ENCODE measurements around the gene IL6ST.

The IL6ST gene

DNA sequence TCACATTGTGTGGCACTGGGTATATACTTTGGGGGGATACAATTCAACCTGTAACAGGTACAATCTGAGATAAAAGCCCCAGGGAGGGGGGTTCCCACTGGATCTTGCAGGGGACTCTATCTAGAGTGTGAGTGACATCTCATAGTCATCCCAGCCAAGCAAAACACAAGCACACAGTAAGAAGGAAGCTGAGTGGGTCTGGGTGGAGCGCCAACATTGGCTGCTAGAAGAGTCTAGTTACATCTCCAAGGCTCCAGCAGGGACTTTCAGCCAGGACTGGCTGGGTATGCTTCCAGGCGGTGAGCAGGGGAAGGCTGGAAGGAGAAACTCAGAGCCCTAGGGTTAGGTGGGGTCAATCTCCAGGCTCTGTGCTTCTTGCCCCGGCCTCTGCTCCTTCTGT lies 90.6 kb downstream of the IL6ST start (continued):
- TF ChIP-seq ZNF138 (tag by site-specific recombination; IDR thresholded peaks at IDR 0.05; ENCODE audit: borderline replicate concordance) (no peak), ZNF404 (tag by site-specific recombination; IDR thresholded peaks at IDR 0.05) (no peak), ZNF174 (tag by site-specific recombination; IDR thresholded peaks at IDR 0.05) (no peak)

- Histone ChIP-seq H3K4me3 (ENCODE audit: low read depth, low read length) (no peak overlapping the region), H3K4me1 (ENCODE audit: control insufficient read depth, insufficient read depth, low read length) (no peaks in the 10 kb centered on the region), H3K9me3 (ENCODE audit: control insufficient read depth, insufficient read depth, low read depth, low read length) (no peaks in the 10 kb centered on the region), H3K27ac (ENCODE audit: extremely low read depth, low read depth, low read length) (no peak overlapping the region), H3K36me3 (ENCODE audit: control insufficient read depth in 2 of 2, insufficient read depth in 1 of 2, low read length in 2 of 2) (no peaks in the 10 kb centered on the region)
- no peak for TF ChIP-seq ZNF791 (tag by site-specific recombination; IDR thresholded peaks at IDR 0.05)
- no peak for TF ChIP-seq ZNF211 (tag by site-specific recombination; IDR thresholded peaks at IDR 0.05; ENCODE audit: low read depth)
- no peak for TF ChIP-seq ZNF624 (tag by site-specific recombination; IDR thresholded peaks at IDR 0.05)
- no peak for TF ChIP-seq ZNF580 (tag by site-specific recombination; IDR thresholded peaks at IDR 0.05)
- TF ChIP-seq ZFP41 (tag by site-specific recombination; IDR thresholded peaks at IDR 0.05; ENCODE audit: borderline replicate concordance): no peak
- no peak for TF ChIP-seq WT1 (tag by site-specific recombination; IDR thresholded peaks at IDR 0.05)
- no peak for TF ChIP-seq ZNF501 (tag by site-specific recombination; IDR thresholded peaks at IDR 0.05)
- TF ChIP-seq, protein P1, sequence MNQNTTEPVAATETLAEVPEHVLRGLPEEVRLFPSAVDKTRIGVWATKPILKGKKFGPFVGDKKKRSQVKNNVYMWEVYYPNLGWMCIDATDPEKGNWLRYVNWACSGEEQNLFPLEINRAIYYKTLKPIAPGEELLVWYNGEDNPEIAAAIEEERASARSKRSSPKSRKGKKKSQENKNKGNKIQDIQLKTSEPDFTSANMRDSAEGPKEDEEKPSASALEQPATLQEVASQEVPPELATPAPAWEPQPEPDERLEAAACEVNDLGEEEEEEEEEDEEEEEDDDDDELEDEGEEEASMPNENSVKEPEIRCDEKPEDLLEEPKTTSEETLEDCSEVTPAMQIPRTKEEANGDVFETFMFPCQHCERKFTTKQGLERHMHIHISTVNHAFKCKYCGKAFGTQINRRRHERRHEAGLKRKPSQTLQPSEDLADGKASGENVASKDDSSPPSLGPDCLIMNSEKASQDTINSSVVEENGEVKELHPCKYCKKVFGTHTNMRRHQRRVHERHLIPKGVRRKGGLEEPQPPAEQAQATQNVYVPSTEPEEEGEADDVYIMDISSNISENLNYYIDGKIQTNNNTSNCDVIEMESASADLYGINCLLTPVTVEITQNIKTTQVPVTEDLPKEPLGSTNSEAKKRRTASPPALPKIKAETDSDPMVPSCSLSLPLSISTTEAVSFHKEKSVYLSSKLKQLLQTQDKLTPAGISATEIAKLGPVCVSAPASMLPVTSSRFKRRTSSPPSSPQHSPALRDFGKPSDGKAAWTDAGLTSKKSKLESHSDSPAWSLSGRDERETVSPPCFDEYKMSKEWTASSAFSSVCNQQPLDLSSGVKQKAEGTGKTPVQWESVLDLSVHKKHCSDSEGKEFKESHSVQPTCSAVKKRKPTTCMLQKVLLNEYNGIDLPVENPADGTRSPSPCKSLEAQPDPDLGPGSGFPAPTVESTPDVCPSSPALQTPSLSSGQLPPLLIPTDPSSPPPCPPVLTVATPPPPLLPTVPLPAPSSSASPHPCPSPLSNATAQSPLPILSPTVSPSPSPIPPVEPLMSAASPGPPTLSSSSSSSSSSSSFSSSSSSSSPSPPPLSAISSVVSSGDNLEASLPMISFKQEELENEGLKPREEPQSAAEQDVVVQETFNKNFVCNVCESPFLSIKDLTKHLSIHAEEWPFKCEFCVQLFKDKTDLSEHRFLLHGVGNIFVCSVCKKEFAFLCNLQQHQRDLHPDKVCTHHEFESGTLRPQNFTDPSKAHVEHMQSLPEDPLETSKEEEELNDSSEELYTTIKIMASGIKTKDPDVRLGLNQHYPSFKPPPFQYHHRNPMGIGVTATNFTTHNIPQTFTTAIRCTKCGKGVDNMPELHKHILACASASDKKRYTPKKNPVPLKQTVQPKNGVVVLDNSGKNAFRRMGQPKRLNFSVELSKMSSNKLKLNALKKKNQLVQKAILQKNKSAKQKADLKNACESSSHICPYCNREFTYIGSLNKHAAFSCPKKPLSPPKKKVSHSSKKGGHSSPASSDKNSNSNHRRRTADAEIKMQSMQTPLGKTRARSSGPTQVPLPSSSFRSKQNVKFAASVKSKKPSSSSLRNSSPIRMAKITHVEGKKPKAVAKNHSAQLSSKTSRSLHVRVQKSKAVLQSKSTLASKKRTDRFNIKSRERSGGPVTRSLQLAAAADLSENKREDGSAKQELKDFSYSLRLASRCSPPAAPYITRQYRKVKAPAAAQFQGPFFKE (tag by site-specific recombination; IDR thresholded peaks at IDR 0.05; ENCODE audit: borderline replicate concordance): no peak
- TF ChIP-seq, protein P2, sequence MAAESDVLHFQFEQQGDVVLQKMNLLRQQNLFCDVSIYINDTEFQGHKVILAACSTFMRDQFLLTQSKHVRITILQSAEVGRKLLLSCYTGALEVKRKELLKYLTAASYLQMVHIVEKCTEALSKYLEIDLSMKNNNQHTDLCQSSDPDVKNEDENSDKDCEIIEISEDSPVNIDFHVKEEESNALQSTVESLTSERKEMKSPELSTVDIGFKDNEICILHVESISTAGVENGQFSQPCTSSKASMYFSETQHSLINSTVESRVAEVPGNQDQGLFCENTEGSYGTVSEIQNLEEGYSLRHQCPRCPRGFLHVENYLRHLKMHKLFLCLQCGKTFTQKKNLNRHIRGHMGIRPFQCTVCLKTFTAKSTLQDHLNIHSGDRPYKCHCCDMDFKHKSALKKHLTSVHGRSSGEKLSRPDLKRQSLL (tag by site-specific recombination; IDR thresholded peaks at IDR 0.05): no peak
- TF ChIP-seq ZNF514 (tag by site-specific recombination; IDR thresholded peaks at IDR 0.05): no peak
- TF ChIP-seq, protein P3, sequence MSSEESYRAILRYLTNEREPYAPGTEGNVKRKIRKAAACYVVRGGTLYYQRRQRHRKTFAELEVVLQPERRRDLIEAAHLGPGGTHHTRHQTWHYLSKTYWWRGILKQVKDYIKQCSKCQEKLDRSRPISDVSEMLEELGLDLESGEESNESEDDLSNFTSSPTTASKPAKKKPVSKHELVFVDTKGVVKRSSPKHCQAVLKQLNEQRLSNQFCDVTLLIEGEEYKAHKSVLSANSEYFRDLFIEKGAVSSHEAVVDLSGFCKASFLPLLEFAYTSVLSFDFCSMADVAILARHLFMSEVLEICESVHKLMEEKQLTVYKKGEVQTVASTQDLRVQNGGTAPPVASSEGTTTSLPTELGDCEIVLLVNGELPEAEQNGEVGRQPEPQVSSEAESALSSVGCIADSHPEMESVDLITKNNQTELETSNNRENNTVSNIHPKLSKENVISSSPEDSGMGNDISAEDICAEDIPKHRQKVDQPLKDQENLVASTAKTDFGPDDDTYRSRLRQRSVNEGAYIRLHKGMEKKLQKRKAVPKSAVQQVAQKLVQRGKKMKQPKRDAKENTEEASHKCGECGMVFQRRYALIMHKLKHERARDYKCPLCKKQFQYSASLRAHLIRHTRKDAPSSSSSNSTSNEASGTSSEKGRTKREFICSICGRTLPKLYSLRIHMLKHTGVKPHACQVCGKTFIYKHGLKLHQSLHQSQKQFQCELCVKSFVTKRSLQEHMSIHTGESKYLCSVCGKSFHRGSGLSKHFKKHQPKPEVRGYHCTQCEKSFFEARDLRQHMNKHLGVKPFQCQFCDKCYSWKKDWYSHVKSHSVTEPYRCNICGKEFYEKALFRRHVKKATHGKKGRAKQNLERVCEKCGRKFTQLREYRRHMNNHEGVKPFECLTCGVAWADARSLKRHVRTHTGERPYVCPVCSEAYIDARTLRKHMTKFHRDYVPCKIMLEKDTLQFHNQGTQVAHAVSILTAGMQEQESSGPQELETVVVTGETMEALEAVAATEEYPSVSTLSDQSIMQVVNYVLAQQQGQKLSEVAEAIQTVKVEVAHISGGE (tag by site-specific recombination; conservative IDR thresholded peaks at IDR 0.05; ENCODE audit: low read depth): no peak
- TF ChIP-seq PRDM1 (tag by site-specific recombination; IDR thresholded peaks at IDR 0.05): no peak
- TF ChIP-seq ZNF132 (tag by site-specific recombination; IDR thresholded peaks at IDR 0.05; ENCODE audit: borderline replicate concordance): no peak
- TF ChIP-seq, protein P4, sequence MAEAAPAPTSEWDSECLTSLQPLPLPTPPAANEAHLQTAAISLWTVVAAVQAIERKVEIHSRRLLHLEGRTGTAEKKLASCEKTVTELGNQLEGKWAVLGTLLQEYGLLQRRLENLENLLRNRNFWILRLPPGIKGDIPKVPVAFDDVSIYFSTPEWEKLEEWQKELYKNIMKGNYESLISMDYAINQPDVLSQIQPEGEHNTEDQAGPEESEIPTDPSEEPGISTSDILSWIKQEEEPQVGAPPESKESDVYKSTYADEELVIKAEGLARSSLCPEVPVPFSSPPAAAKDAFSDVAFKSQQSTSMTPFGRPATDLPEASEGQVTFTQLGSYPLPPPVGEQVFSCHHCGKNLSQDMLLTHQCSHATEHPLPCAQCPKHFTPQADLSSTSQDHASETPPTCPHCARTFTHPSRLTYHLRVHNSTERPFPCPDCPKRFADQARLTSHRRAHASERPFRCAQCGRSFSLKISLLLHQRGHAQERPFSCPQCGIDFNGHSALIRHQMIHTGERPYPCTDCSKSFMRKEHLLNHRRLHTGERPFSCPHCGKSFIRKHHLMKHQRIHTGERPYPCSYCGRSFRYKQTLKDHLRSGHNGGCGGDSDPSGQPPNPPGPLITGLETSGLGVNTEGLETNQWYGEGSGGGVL (tag by site-specific recombination; IDR thresholded peaks at IDR 0.05): no peak
- TF ChIP-seq TRIM28 (IDR thresholded peaks at IDR 0.05; ENCODE audit: borderline replicate concordance, low read length): no peak
- TF ChIP-seq ZNF311 (tag by site-specific recombination; IDR thresholded peaks at IDR 0.05; ENCODE audit: borderline replicate concordance): no peak
- no peak for TF ChIP-seq ZNF626 (tag by site-specific recombination; IDR thresholded peaks at IDR 0.05)
- CTCF ChIA-PET: interaction anchor here (0.6 to 1.7 kb wide), 2 partner anchors 33 to 62 kb away, joined by 3 read pairs; no protein-coding TSS in a partner anchor
- POLR2A ChIA-PET: no interaction called here
These were observed 91.6 kb downstream of the IL6ST start for GRCh38 chr5:55903121-55903701.

Measured in HEK293 (cell line).